ENCODE measurements around the gene PXT1.

- TF ChIP-seq CTCF (conservative IDR thresholded peaks at IDR 0.05; ENCODE audit: low read length) (no peak), EZH2phosphoT487 (IDR thresholded peaks at IDR 0.05; ENCODE audit: borderline replicate concordance, low read depth, low read length) (no peak)
These were observed 3.0 kb upstream of the PXT1 start for GRCh38 chr6:36445621-36446020.

All from OCI-LY7 (cell line).